Large intestine (tissue), 3 donors: Measurements from ENCODE around the gene CNOT4. TPM values are rescaled to one million over a fixed set of nuclear protein-coding genes. Genes with fewer than 3 reads are reported as not detected.

ENCODE experiments used
- DNase-seq, 2 donors: peaks; one replicate each; pipeline versions ENCODE4 v3.0.0 to v3.0.0-alpha.2; 2013
- H3K27ac ChIP-seq: one replicate; pipeline ENCODE4 v1.5.1; 2013; ENCODE audit warnings: low read length
- H3K27me3 ChIP-seq: 2 replicates; pipeline ENCODE4 v1.6.1; 2013; ENCODE audit warnings: low read length; ENCODE audit not compliant: control insufficient read depth, insufficient read depth
- H3K36me3 ChIP-seq: 2 replicates; pipeline ENCODE4 v1.6.1; 2013; ENCODE audit warnings: low read length; ENCODE audit not compliant: control insufficient read depth, insufficient read depth
- H3K4me1 ChIP-seq: one replicate; pipeline ENCODE4 v1.6.1; 2013; ENCODE audit warnings: low read length; ENCODE audit not compliant: control insufficient read depth, insufficient read depth
- H3K4me3 ChIP-seq: one replicate; pipeline ENCODE4 v1.5.1; 2013; ENCODE audit warnings: low read length
- H3K9me3 ChIP-seq: one replicate; pipeline ENCODE4 v1.6.1; 2013; ENCODE audit warnings: mild to moderate bottlenecking, low read depth, low read length, moderate library complexity; ENCODE audit not compliant: control insufficient read depth
- WGBS: methylation state at CpG from one replicate; pipeline ENCODE4 v1.1.5; 2013; ENCODE audit warnings: low lambda C conversion rate; ENCODE audit not compliant: insufficient coverage; 5-methylcytosine and 5-hydroxymethylcytosine counted together
- polyA plus RNA-seq: library from polyadenylated mRNA; unstranded; fragments of 120-200 nt; gene quantifications from one replicate; pipeline ENCODE4 v1.2.1, GENCODE V29; 2013

CNOT4 gene
- polyA plus RNA-seq, 1 donor = 18.8 TPM

DNA sequence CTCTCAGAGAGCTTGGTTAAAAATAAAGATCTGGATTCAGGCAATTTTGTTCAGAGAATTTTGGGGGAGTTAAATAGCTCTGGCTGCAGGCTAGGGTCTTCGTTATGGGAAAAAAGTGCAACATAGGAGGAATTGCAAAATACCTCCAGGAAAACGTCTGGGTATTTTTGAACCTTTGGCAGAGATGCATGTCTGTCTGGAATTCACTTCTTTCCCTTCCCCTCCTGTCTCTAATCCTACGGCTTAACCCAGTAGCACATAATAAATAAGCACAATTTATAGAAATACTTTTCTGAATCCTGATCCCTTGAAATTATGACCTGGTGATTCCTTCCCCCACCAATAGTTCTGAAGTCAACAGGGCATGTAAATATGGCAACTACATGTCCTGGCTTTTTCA, 28.5 kb upstream of the CNOT4 start:
- H3K27ac ChIP-seq = no peak overlapping the region
- WGBS = 64% methylated on average over 3 of the region's 3 CpGs
- no peaks in the 10 kb centered on the region for H3K4me1 ChIP-seq
- no peaks in the 10 kb centered on the region for H3K27me3 ChIP-seq
- no peaks in the 10 kb centered on the region for H3K9me3 ChIP-seq
- DNase-seq = no peak
- no peaks in the 10 kb centered on the region for H3K36me3 ChIP-seq
- no peak overlapping the region for H3K4me3 ChIP-seq

- Histone ChIP-seq H3K4me1 (no peaks in the 10 kb centered on the region), H3K4me3 (no peak overlapping the region), H3K27me3 (no peaks in the 10 kb centered on the region), H3K9me3 (no peaks in the 10 kb centered on the region), H3K27ac (no peak overlapping the region), H3K36me3 (no peaks in the 10 kb centered on the region)
- DNase-seq = peak in 1 of 2 donors; percentile 27
These were observed 28.0 kb upstream of the CNOT4 start for GRCh38 chr7:135537905-135538304.

DNA sequence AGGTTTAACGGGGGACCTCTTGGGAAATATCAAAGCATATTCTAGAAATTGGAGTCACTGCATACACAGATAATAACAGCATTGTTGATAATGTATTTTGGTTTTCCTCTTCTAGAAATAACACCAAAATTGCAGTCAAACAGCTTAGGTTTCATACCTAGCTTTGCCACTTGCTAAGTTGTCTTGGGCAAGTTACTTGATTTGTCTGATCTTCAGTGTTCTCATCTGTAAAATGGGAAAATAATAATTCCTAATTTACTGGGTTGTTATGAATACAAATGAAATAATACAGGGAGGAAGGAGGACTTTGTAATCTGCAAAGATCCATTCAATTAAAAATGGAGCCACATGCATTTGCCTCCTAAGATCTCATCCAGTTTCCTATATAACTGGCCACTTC, 27.6 kb upstream of the CNOT4 start:
- H3K9me3 ChIP-seq = no peaks in the 10 kb centered on the region
- H3K27ac ChIP-seq = no peak overlapping the region
- DNase-seq = no peak
- no peaks in the 10 kb centered on the region for H3K27me3 ChIP-seq
- H3K36me3 ChIP-seq = no peaks in the 10 kb centered on the region
- H3K4me1 ChIP-seq = no peaks in the 10 kb centered on the region
- 100% methylated on average over 1 of the region's 1 CpG for WGBS
- H3K4me3 ChIP-seq = no peak overlapping the region

DNA sequence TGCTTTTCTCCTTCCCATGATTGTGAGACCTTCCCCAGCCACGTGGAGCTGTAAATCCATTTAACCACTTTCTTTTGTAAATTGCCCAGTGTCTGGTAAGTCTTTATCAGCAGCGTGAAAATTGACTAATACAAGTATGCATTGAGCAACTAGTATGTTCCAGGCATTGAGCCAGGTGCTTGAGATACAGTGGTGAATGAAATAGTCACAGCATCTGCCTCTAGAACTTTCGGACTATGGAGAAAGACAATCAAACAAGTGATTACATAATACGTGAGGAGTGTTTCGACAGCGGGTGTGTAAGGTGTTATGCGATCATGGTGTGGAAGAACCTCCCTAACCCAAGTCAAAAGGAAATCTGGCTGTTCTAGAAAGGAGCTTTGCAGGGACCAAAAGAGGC, 26.2 kb upstream of the CNOT4 start:
- no CpG with 5 or more reads among the region's 7 CpGs for WGBS
- no peak for DNase-seq
- H3K4me3 ChIP-seq = no peak overlapping the region
- H3K9me3 ChIP-seq = no peaks in the 10 kb centered on the region
- no peaks in the 10 kb centered on the region for H3K4me1 ChIP-seq
- H3K27ac ChIP-seq = no peak overlapping the region
- no peaks in the 10 kb centered on the region for H3K36me3 ChIP-seq
- no peaks in the 10 kb centered on the region for H3K27me3 ChIP-seq

DNA sequence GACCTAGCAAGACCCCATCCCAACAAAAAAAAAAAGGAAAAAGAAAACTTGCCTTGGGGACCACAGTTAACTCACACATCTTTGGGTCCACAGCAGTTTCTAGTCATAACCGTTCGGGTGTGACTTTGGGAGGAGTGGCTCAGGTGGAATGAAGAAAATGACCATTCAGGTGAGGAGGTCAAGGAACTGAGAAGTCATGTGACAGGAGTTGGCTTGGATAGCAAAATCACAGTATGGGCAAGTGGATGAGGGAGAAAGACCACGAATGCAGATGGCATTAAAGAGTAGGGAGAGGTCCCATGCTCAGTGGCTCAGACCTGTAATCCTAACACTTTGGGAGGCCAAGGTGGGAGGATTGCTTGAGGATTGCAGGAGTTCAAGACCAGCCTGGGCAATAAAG, 17.1 kb upstream of the CNOT4 start:
- Histone ChIP-seq H3K36me3 (no peaks in the 10 kb centered on the region), H3K9me3 (no peaks in the 10 kb centered on the region), H3K4me1 (no peaks in the 10 kb centered on the region), H3K27me3 (no peaks in the 10 kb centered on the region), H3K4me3 (no peak overlapping the region), H3K27ac (no peak overlapping the region)
- WGBS = no CpG with 5 or more reads among the region's 3 CpGs
- DNase-seq = no peak

DNA sequence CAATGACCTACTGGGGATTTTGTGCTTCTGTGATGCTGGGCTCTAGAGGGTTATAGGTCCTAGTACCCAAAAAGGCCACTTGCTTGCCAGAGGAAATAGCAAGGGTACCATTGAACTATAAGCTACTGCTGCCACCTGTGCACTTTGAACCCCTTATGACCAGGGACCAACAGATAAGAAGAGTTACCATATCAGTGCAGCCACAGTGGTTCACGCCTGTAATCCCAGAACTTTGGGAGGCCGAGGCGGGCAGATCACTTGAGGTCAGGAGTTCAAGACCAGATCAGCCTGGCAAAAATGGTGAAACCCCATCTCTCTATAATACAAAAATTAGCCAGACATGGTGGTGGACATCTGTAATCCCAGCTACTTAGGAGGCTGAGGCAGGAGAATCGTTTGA, 15.5 kb upstream of the CNOT4 start:
- DNase-seq = no peak
- Histone ChIP-seq H3K9me3 (no peaks in the 10 kb centered on the region), H3K4me3 (no peak overlapping the region), H3K4me1 (no peaks in the 10 kb centered on the region), H3K36me3 (no peaks in the 10 kb centered on the region), H3K27me3 (no peaks in the 10 kb centered on the region), H3K27ac (no peak overlapping the region)
- no CpG with 5 or more reads among the region's 4 CpGs for WGBS

- DNase-seq = no peak
- H3K27me3 ChIP-seq = no peaks in the 10 kb centered on the region
- H3K4me1 ChIP-seq = no peaks in the 10 kb centered on the region
- no peaks in the 10 kb centered on the region for H3K9me3 ChIP-seq
- H3K4me3 ChIP-seq = no peak overlapping the region
- 80% methylated on average over 1 of the region's 1 CpG for WGBS
- H3K36me3 ChIP-seq = no peaks in the 10 kb centered on the region
- no peak overlapping the region for H3K27ac ChIP-seq
These were observed 13.2 kb upstream of the CNOT4 start for GRCh38 chr7:135523146-135523545.

DNA sequence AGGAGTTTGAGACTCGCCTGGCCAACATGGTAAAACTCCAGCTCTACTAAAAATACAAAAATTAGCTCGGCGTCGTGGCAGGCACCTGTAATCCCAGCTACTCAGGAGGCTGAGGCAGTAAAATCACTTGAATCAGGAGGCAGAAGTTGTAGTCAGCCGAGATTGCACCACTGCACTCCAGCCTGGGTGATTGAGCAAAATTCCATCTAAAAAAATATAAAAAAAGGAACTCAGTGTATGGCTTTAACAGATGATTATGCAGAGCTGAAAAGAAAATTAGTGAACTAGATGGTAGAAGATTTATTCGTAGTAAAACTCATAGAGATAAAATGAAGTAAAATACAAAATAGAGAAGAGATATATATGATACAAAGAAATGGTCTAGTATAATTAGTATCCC, 12.6 kb upstream of the CNOT4 start:
- no peak overlapping the region for H3K4me3 ChIP-seq
- H3K9me3 ChIP-seq = no peaks in the 10 kb centered on the region
- 100% methylated on average over 1 of the region's 6 CpGs for WGBS
- H3K4me1 ChIP-seq = no peaks in the 10 kb centered on the region
- no peaks in the 10 kb centered on the region for H3K36me3 ChIP-seq
- no peaks in the 10 kb centered on the region for H3K27me3 ChIP-seq
- H3K27ac ChIP-seq = no peak overlapping the region
- no peak for DNase-seq

DNA sequence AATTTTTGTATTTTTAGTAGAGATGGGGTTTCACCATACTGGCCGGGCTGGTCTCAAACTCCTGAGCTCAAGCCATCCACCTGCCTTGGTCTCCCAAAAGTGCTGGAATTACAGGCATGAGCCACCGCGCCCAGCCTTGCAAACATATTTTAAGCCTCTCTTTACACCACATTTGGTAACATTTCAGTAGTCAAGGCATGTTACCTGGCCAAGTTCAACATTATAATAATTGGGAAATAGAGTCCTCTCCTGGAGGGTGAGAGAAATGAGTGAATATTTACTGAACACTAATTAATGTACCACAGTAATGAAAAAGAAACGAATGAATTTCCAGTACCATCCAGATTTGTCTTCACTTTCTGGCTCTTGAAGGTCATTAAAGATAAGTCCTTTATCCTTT, 10.0 kb upstream of the CNOT4 start:
- no peak for DNase-seq
- no peak overlapping the region for H3K4me3 ChIP-seq
- no peaks in the 10 kb centered on the region for H3K9me3 ChIP-seq
- no peaks in the 10 kb centered on the region for H3K36me3 ChIP-seq
- H3K4me1 ChIP-seq = no peaks in the 10 kb centered on the region
- no peaks in the 10 kb centered on the region for H3K27me3 ChIP-seq
- WGBS = 75% methylated on average over 1 of the region's 4 CpGs
- H3K27ac ChIP-seq = no peak overlapping the region

DNA sequence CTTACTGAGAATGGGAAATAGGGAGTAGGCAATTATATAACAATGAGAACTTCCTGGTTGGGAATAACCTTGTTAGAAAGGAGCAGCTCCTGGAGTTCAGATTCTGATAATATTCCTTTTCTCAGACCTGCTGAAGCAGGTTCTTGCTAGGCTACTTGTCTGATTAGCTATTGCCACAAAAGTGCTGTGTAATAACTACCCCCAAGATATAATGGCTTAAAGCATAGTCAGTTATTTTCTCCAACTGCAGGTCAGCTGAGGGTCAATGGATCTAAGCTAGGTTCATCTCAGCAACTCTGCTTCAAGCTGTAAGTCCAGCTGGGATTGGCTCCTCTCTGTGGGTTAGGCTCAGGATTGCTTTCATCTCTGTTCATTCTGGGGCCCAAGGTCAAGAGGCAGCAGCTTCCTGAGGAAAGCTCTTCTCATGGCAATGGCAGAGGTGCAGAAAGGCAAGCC, 9.4 kb upstream of the CNOT4 start:
- no peaks in the 10 kb centered on the region for H3K9me3 ChIP-seq
- peak in 1 of 2 donors; percentile 11 for DNase-seq
- H3K27ac ChIP-seq = no peak overlapping the region
- H3K4me1 ChIP-seq = no peaks in the 10 kb centered on the region
- H3K4me3 ChIP-seq = no peak overlapping the region
- H3K27me3 ChIP-seq = no peaks in the 10 kb centered on the region
- no peaks in the 10 kb centered on the region for H3K36me3 ChIP-seq

GRCh38 chr7:135518748-135519147, 8.8 kb upstream of the CNOT4 start:
- H3K36me3 ChIP-seq = no peaks in the 10 kb centered on the region
- H3K4me1 ChIP-seq = no peaks in the 10 kb centered on the region
- no peak overlapping the region for H3K27ac ChIP-seq
- H3K4me3 ChIP-seq = no peak overlapping the region
- no CpG with 5 or more reads among the region's 1 CpG for WGBS
- no peaks in the 10 kb centered on the region for H3K9me3 ChIP-seq
- H3K27me3 ChIP-seq = no peaks in the 10 kb centered on the region
- DNase-seq = no peak
